Fibroblast of upper back skin (primary cell): ENCODE data around the gene ENG.
"Not testable (repeated sequence)": the region's sequence is repeated elsewhere in the genome, so short reads cannot be mapped to it uniquely, and the experiment has no call there.

Source experiments
- DNase-seq: peaks from one replicate; pipeline ENCODE4 v3.0.0-alpha.2; 2013

ENG gene

GRCh38 chr9:127788337-127789011, 66.0 kb downstream of the ENG start:
- DNase-seq: no peak

- DNase-seq: no peak
Observed at GRCh38 chr9:127786773-127787104, 67.7 kb downstream of the ENG start.

- DNase-seq: peak; percentile 88
Observed at GRCh38 chr9:127785933-127786772, 68.3 kb downstream of the ENG start, which contains the start of gene CDK9. TSS of gene CDK9 (plus strand) at chr9:127786034. CDS start at chr9:127786149, 115 bp downstream.

- peak; percentile 72 for DNase-seq
Observed at GRCh38 chr9:127785023-127785932, 69.2 kb downstream of the ENG start.

- DNase-seq: no peak
Observed at GRCh38 chr9:127783111-127784008, 71.1 kb downstream of the ENG start.

- no peak for DNase-seq
Observed at GRCh38 chr9:127781806-127782205, 72.7 kb downstream of the ENG start.

- DNase-seq: not testable (repeated sequence)
Observed at GRCh38 chr9:127780909-127781308, 73.5 kb downstream of the ENG start.

- DNase-seq: no peak
Observed at GRCh38 chr9:127780126-127780885, 74.2 kb downstream of the ENG start.

- no peak for DNase-seq
Observed at GRCh38 chr9:127779136-127779981, 75.1 kb downstream of the ENG start.

GRCh38 chr9:127778280-127779135, 76.0 kb downstream of the ENG start, which contains the start of gene SH2D3C:
TSS of gene SH2D3C (minus strand) at chr9:127778666. CDS start at chr9:127778627, 39 bp downstream.
- no peak for DNase-seq

- DNase-seq: no peak
Observed at GRCh38 chr9:127777368-127777980, 77.0 kb downstream of the ENG start.

GRCh38 chr9:127776924-127777289, 77.6 kb downstream of the ENG start:
- no peak for DNase-seq

GRCh38 chr9:127776195-127776923, 78.1 kb downstream of the ENG start:
- DNase-seq: no peak

GRCh38 chr9:127773981-127774380, 80.5 kb downstream of the ENG start:
- no peak for DNase-seq

- DNase-seq: no peak
Observed at GRCh38 chr9:127773272-127773671, 81.2 kb downstream of the ENG start.

GRCh38 chr9:127772603-127773002, 81.9 kb downstream of the ENG start:
- no peak for DNase-seq

- no peak for DNase-seq
Observed at GRCh38 chr9:127771570-127772189, 82.8 kb downstream of the ENG start.
